SU-DHL-6 (cell line): Measurements from ENCODE around the gene DNER.

Source experiments
- H2AFZ ChIP-seq: fragments of 200-600 bp; sonication (generic); 2 replicates; pipeline ENCODE4 v1.6.1; 2014; ENCODE audit warnings: low read depth, mild to moderate bottlenecking, moderate library complexity, mixed read lengths, antibody characterized with exemption, low read length; ENCODE audit not compliant: severe bottlenecking
- H3F3A ChIP-seq: fragments of 200-600 bp; shearing (Covaris generic); 2 replicates; pipeline ENCODE4 v1.6.0; 2016; ENCODE audit warnings: antibody characterized with exemption, mild to moderate bottlenecking; ENCODE audit not compliant: insufficient read depth
- H3K27ac ChIP-seq: fragments of 200-600 bp; sonication (generic); 2 replicates; pipeline ENCODE4 v1.5.1; 2016; ENCODE audit warnings: low read depth, mild to moderate bottlenecking, low read length, moderate library complexity, mixed read lengths
- H3K27me3 ChIP-seq: fragments of 200-600 bp; sonication (generic), shearing (Covaris generic); 2 replicates; pipeline ENCODE4 v1.6.0; 2014; ENCODE audit warnings: mild to moderate bottlenecking, low read length
- H3K36me3 ChIP-seq: fragments of 200-600 bp; sonication (generic); 2 replicates; pipeline ENCODE4 v1.6.1; 2014; ENCODE audit warnings: mild to moderate bottlenecking, low read length, mixed read lengths
- H3K4me2 ChIP-seq: fragments of 300-600, 200-600 bp; shearing (Covaris generic), sonication (generic); 2 replicates; pipeline ENCODE4 v1.6.0; 2014; ENCODE audit warnings: low read length, low read depth, mild to moderate bottlenecking; ENCODE audit not compliant: poor library complexity, severe bottlenecking
- H3K4me3 ChIP-seq: fragments of 200-600 bp; sonication (generic); 2 replicates; pipeline ENCODE4 v1.5.1; 2014; ENCODE audit warnings: antibody characterized with exemption, low read length, mild to moderate bottlenecking, mixed read lengths; ENCODE audit not compliant: insufficient read depth, poor library complexity, severe bottlenecking
- H3K79me2 ChIP-seq: fragments of 200-600 bp; sonication (generic); 2 replicates; pipeline ENCODE4 v1.6.1; 2014; ENCODE audit warnings: mild to moderate bottlenecking, low read length, moderate library complexity; ENCODE audit not compliant: insufficient read depth
- H3K9ac ChIP-seq: fragments of 200-600 bp; sonication (generic); 2 replicates; pipeline ENCODE4 v1.7.0; 2014; ENCODE audit warnings: mild to moderate bottlenecking, low read length
- H3K9me2 ChIP-seq: fragments of 200-600 bp; sonication (generic); replicated peaks from 2 replicates; pipeline ENCODE4 v1.6.1; 2014; ENCODE audit warnings: low read length; ENCODE audit not compliant: insufficient read depth
- H3K9me3 ChIP-seq: fragments of 200-600 bp; sonication (generic); 2 replicates; pipeline ENCODE4 v1.6.1; 2014; ENCODE audit warnings: low read length, mixed read lengths; ENCODE audit not compliant: insufficient read depth
- H4K20me1 ChIP-seq: fragments of 200-600 bp; sonication (generic); 2 replicates; pipeline ENCODE4 v1.6.1; 2014; ENCODE audit warnings: low read depth, mild to moderate bottlenecking, antibody characterized with exemption, low read length, moderate library complexity, mixed read lengths
- CTCF ChIP-seq: fragments of 200-600 bp; sonication (generic); IDR thresholded peaks from one replicate; pipeline ENCODE4 v1.5.1; 2017; ENCODE audit warnings: antibody characterized with exemption, mild to moderate bottlenecking, low read length, moderate library complexity; ENCODE audit not compliant: insufficient read depth, poor library complexity, severe bottlenecking
- EZH2phosphoT487 ChIP-seq: fragments of 200-600 bp; sonication (generic), shearing (Covaris generic); conservative IDR thresholded peaks from 2 replicates; pipeline ENCODE4 v1.6.1; 2018; ENCODE audit warnings: mild to moderate bottlenecking, antibody characterized with exemption, low read length, moderate library complexity, mixed read lengths

DNER gene

GRCh38 chr2:229453230-229453629 is 261.1 kb downstream of the DNER start:
- Histone ChIP-seq H3K27ac (no peak overlapping the region), H4K20me1 (no peaks in the 10 kb centered on the region), H3K9me2 (no peaks in the 10 kb centered on the region), H3K9ac (no peak overlapping the region), H3K27me3 (no peaks in the 10 kb centered on the region), H3K4me3 (no peak overlapping the region), H3F3A (no peaks in the 10 kb centered on the region), H3K4me2 (no peak overlapping the region), H3K9me3 (no peaks in the 10 kb centered on the region), H2AFZ (no peak overlapping the region), H3K79me2 (no peaks in the 10 kb centered on the region), H3K36me3 (no peaks in the 10 kb centered on the region)
- TF ChIP-seq EZH2phosphoT487 (no peak), CTCF (no peak)

GRCh38 chr2:229451852-229452251 is 262.5 kb downstream of the DNER start:
- Histone ChIP-seq H2AFZ (no peak overlapping the region), H3F3A (no peaks in the 10 kb centered on the region), H3K27me3 (no peaks in the 10 kb centered on the region), H3K9ac (no peak overlapping the region), H3K9me3 (no peaks in the 10 kb centered on the region), H3K9me2 (no peaks in the 10 kb centered on the region), H3K36me3 (no peaks in the 10 kb centered on the region), H3K79me2 (no peaks in the 10 kb centered on the region), H3K27ac (no peak overlapping the region), H4K20me1 (no peaks in the 10 kb centered on the region), H3K4me2 (no peak overlapping the region), H3K4me3 (no peak overlapping the region)
- TF ChIP-seq CTCF: no peak
- no peak for TF ChIP-seq EZH2phosphoT487

GRCh38 chr2:229447227-229447626 is 267.1 kb downstream of the DNER start:
- H3K27ac ChIP-seq: no peak overlapping the region
- H3K27me3 ChIP-seq: no peaks in the 10 kb centered on the region
- no peak overlapping the region for H2AFZ ChIP-seq
- TF ChIP-seq CTCF (no peak), EZH2phosphoT487 (no peak)
- H4K20me1 ChIP-seq: no peaks in the 10 kb centered on the region
- no peak overlapping the region for H3K9ac ChIP-seq
- H3K79me2 ChIP-seq: no peaks in the 10 kb centered on the region
- H3K9me3 ChIP-seq: no peaks in the 10 kb centered on the region
- no peak overlapping the region for H3K4me3 ChIP-seq
- no peaks in the 10 kb centered on the region for H3K36me3 ChIP-seq
- H3K9me2 ChIP-seq: no peaks in the 10 kb centered on the region
- no peaks in the 10 kb centered on the region for H3F3A ChIP-seq
- H3K4me2 ChIP-seq: no peak overlapping the region
